ENCODE results near the gene A2ML1.
"Not testable (repeated sequence)": the region's sequence is repeated elsewhere in the genome, so short reads cannot be mapped to it uniquely, and the experiment has no call there.

A2ML1 gene

GRCh38 chr12:8822298-8822697, at the start of gene A2ML1:
TSS of gene A2ML1 (plus strand) at chr12:8822621. CDS start at chr12:8822652, 31 bp downstream.
- DNase-seq (ENCODE audit: low read depth) = no peak

DNA sequence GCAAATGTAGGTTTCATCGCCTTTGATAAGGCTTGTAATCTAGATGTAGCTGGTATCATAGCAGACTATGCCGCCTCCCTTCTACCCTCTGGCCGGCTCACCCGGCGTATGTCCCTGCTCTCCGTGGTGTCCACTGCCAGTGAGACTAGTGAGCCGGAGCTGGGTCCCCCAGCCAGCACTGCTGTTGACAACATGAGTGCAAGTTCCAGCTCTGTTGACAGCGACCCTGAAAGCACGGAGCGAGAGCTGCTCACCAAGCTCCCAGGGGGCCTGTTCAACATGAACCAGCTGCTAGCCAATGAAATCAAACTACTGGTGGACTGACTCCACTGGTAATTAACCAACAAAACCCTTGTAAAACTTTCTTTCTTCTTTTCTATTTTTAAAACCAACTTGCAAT, 49.0 kb upstream of the A2ML1 start:
- no peak for DNase-seq (ENCODE audit: low read depth)

DNA sequence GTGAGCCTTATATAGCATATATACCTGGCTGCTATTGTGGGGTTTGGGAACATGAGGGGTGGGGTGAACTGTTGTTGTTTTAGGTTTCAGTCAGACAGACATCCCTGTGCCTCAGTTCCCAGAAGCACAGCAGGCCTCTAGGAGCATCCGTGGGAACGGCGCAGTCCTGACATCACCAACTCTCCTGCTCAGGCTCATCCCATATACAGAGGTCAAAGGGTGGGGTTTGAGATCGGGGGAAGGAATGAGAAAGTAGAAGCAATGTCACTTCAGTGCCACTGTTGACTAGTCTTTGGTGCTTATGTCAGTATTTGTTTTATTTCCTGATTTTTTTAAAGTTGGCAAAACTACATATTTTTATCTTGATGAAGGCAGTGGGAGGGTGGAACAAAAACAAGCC, 43.1 kb upstream of the A2ML1 start:
- DNase-seq (ENCODE audit: low read depth) = no peak

GRCh38 chr12:8779862-8780261, 42.6 kb upstream of the A2ML1 start:
- no peak for DNase-seq (ENCODE audit: low read depth)

GRCh38 chr12:8780389-8780788, 42.0 kb upstream of the A2ML1 start:
- peak; percentile 6 for DNase-seq (ENCODE audit: low read depth)

DNA sequence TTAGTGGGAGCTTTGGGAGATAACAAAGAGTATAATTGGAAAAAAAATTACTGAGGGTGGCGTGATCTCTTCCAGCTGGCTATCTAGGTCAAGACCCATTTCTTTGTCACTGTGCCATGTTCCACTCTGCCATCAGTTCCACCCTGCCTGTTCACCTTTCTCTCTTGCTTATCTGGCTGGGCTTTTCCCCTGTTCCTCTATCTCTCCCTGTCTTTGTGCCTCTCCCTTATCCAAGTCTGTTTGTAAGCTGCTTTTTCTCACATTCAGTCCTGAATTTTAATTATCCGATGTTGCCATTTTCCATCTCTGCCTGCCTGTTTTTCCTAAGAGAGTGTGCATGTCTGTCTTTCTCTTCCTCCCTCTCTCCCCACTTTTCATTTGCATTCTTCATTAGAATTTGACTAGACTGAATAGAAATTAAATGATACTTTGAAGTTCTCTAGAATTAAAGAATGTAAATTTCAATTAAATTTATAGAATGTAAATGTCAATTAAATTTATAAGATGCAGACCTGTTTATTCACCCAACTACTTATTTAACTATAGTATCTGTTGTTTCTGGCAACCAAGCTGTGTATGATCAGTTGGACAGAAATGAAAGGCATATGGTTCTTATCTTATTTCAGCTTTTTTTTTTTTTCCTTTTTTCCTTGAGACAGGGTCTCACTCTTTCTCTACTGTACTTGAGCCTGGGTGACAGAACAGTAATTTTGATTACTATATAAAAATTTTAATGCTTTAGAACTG, 40.9 kb upstream of the A2ML1 start:
- no peak for DNase-seq (ENCODE audit: low read depth)

- no peak for DNase-seq (ENCODE audit: low read depth)
These were observed 38.0 kb upstream of the A2ML1 start for GRCh38 chr12:8784290-8784888.

GRCh38 chr12:8785499-8785898, 36.9 kb upstream of the A2ML1 start:
- DNase-seq (ENCODE audit: low read depth) = no peak

- not testable (repeated sequence) for DNase-seq (ENCODE audit: low read depth)
These were observed 35.2 kb upstream of the A2ML1 start for GRCh38 chr12:8787206-8787605.

GRCh38 chr12:8788706-8789105, 33.7 kb upstream of the A2ML1 start:
- DNase-seq (ENCODE audit: low read depth) = not testable (repeated sequence)

GRCh38 chr12:8789341-8790013, 32.9 kb upstream of the A2ML1 start:
- not testable (repeated sequence) for DNase-seq (ENCODE audit: low read depth)

GRCh38 chr12:8793226-8793625, 29.2 kb upstream of the A2ML1 start:
- not testable (repeated sequence) for DNase-seq (ENCODE audit: low read depth)

- not testable (repeated sequence) for DNase-seq (ENCODE audit: low read depth)
These were observed 27.8 kb upstream of the A2ML1 start for GRCh38 chr12:8794611-8795010.

DNA sequence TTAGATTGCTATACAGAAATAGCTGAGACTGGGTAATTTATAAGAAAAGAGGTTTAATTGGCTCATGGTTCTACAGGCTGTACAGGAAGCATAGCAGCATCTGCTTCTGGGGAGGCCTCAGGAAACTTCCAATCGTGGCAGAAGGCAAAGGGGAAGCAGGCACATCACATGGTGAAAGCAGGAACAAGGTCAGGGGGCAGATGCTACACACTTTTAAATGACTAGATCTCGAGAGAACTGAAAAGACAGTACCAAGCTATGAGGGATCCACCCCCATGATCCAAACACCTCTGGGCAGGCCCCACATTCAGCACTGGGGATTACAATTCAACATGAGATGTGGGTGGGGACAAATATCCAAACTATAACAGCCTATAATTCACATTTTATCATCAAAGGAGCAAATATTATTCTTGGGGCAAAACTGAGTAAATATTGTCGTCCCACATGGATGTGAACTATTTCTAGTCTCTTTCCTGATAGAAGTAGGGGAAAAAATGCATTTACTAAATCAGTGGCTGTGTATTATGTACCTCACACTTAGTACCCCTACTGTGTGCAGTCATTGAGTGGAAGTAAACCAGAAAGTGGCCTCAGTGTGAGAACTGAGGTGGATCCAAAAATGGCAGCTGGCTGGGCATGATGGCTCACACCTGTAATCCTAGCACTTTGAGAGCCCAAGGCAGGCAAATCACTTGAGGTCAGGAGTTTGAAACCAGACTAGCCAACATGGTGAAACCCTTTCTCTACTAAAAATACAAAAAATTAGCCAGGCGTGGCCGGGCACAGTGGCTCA, 25.4 kb upstream of the A2ML1 start:
- DNase-seq (ENCODE audit: low read depth) = no peak

DNA sequence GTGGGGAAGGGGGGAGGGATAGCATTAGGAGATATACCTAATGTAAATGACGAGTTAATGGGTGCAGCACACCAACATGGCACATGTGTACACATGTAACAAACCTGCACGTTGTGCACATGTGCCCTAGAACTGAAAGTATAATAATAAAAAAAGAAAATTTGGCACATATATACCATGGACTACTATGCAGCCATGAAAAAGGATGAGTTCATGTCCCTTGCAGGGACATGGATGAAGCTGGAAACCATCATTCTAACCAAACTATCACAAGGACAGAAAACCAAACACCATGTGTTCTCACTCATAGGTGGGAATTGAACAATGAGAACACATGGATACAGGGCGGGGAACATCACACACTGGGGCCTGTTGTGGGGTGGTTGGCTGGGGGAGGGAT, 21.2 kb upstream of the A2ML1 start:
- DNase-seq (ENCODE audit: low read depth) = not testable (repeated sequence)

GRCh38 chr12:8804833-8805232, 17.6 kb upstream of the A2ML1 start:
- DNase-seq (ENCODE audit: low read depth) = not testable (repeated sequence)

- DNase-seq (ENCODE audit: low read depth) = not testable (repeated sequence)
These were observed 16.9 kb upstream of the A2ML1 start for GRCh38 chr12:8805487-8805886.

GRCh38 chr12:8807084-8807483, 15.3 kb upstream of the A2ML1 start:
- not testable (repeated sequence) for DNase-seq (ENCODE audit: low read depth)

DNA sequence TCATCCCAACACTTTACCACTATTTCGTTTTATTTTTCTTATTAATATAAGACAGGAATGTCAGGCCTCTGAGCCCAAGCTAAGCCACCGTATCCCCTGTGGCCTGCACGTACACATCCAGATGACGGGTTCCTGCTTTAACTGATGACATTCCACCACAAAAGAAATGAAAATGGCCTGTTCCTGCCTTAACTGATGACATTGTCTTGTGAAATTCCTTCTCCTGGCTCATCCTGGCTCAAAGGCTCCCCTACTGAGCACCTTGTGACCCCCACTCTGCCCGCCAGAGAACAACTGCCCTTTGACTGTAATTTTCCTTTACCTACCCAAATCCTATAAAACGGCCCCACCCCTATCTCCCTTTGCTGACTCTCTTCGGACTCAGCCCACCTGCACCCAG, 12.3 kb upstream of the A2ML1 start:
- not testable (repeated sequence) for DNase-seq (ENCODE audit: low read depth)

GRCh38 chr12:8813572-8814357, 8.7 kb upstream of the A2ML1 start:
- DNase-seq (ENCODE audit: low read depth) = no peak

DNA sequence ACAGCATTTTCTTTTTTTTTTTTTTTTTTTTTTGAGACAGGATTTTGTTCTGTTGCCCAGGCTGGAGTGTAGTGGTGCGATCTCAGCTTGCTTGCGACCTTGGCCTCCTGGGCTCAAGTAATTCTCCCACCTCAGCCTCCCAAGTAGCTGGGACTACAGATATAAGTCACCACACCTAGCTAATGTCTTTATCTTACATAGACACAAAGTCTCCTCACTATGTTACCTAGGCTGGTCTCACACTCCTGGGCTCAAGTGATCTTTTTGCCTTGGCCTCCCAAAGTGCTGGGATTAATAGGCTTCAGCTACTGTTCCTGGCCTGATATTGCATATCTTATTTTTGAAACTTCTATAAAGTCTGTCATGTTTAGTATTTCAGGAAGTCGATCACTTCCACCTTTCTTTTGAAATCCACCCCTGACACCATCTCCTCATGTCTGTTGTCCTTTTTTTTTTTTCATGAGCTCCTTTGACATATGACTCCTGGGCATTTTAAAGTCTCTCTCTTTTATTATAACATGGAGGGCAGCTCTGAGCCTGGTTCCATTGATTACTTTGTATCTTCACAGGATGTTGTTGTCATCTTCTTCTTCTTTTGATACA, 5.9 kb upstream of the A2ML1 start:
- DNase-seq (ENCODE audit: low read depth) = no peak

All from non-pigmented ciliary epithelial cell (primary cell).